ENCODE measurements around the gene TACC3. TPM values are rescaled to one million over a fixed set of nuclear protein-coding genes. Genes with fewer than 3 reads are reported as not detected.
"Not testable (repeated sequence)": the region's sequence is repeated elsewhere in the genome, so short reads cannot be mapped to it uniquely, and the experiment has no call there.

The TACC3 gene
- total RNA-seq, 1 donor from 2014 or later, result 42.2 TPM

GRCh38 chr4:1690698-1691097 is 30.6 kb upstream of the TACC3 start:
- Mint-ChIP-seq H3K4me3 (ENCODE audit: unreplicated experiment) (peak overlapping the region; percentile 59), H3K36me3 (ENCODE audit: low read depth, unreplicated experiment) (peaks cover 15% of the 10 kb centered on the region), H3K27ac (ENCODE audit: unreplicated experiment) (no peak overlapping the region)

GRCh38 chr4:1691737-1692373 is 29.5 kb upstream of the TACC3 start:
- peaks cover 4% of the 10 kb centered on the region for H3K27me3 Mint-ChIP-seq (ENCODE audit: unreplicated experiment)
- H3K36me3 Mint-ChIP-seq (ENCODE audit: low read depth, unreplicated experiment), result peaks cover 15% of the 10 kb centered on the region
- H3K4me3 Mint-ChIP-seq (ENCODE audit: unreplicated experiment), result no peak overlapping the region
- no peak for TF ChIP-seq CTCF (IDR thresholded peaks at IDR 0.05; ENCODE audit: unreplicated experiment)
- H3K4me1 Mint-ChIP-seq (ENCODE audit: unreplicated experiment), result no peaks in the 10 kb centered on the region
- no peak overlapping the region for H3K27ac Mint-ChIP-seq (ENCODE audit: unreplicated experiment)
- no peak for DNase-seq (ENCODE audit: low spot score)
- H3K9me3 Mint-ChIP-seq (ENCODE audit: unreplicated experiment), result no peaks in the 10 kb centered on the region

More at GRCh38 chr4:1690698-1691097, 30.6 kb upstream of the TACC3 start:
- no peak for DNase-seq (ENCODE audit: low spot score)
- Mint-ChIP-seq H3K9me3 (ENCODE audit: unreplicated experiment) (no peaks in the 10 kb centered on the region), H3K4me1 (ENCODE audit: unreplicated experiment) (no peaks in the 10 kb centered on the region), H3K27me3 (ENCODE audit: unreplicated experiment) (peaks cover 4% of the 10 kb centered on the region)
- TF ChIP-seq CTCF (IDR thresholded peaks at IDR 0.05; ENCODE audit: unreplicated experiment), result no peak

GRCh38 chr4:1693131-1693896 is 28.0 kb upstream of the TACC3 start:
- Mint-ChIP-seq H3K4me1 (ENCODE audit: unreplicated experiment) (no peaks in the 10 kb centered on the region), H3K27me3 (ENCODE audit: unreplicated experiment) (peaks cover 4% of the 10 kb centered on the region), H3K4me3 (ENCODE audit: unreplicated experiment) (no peak overlapping the region), H3K36me3 (ENCODE audit: low read depth, unreplicated experiment) (peaks cover 15% of the 10 kb centered on the region), H3K9me3 (ENCODE audit: unreplicated experiment) (no peaks in the 10 kb centered on the region), H3K27ac (ENCODE audit: unreplicated experiment) (no peak overlapping the region)
- peak; percentile 85 for TF ChIP-seq CTCF (IDR thresholded peaks at IDR 0.05; ENCODE audit: unreplicated experiment)
- peak; percentile 71 for DNase-seq (ENCODE audit: low spot score)

- no peak overlapping the region for H3K4me3 Mint-ChIP-seq (ENCODE audit: unreplicated experiment)
- TF ChIP-seq CTCF (IDR thresholded peaks at IDR 0.05; ENCODE audit: unreplicated experiment), result no peak
- no peaks in the 10 kb centered on the region for H3K9me3 Mint-ChIP-seq (ENCODE audit: unreplicated experiment)
- DNase-seq (ENCODE audit: low spot score), result no peak
- no peaks in the 10 kb centered on the region for H3K27me3 Mint-ChIP-seq (ENCODE audit: unreplicated experiment)
- peaks cover 16% of the 10 kb centered on the region for H3K36me3 Mint-ChIP-seq (ENCODE audit: low read depth, unreplicated experiment)
- H3K4me1 Mint-ChIP-seq (ENCODE audit: unreplicated experiment), result no peaks in the 10 kb centered on the region
- no peak overlapping the region for H3K27ac Mint-ChIP-seq (ENCODE audit: unreplicated experiment)
Observed at GRCh38 chr4:1695913-1696312, 25.4 kb upstream of the TACC3 start.

- not testable (repeated sequence) for DNase-seq (ENCODE audit: low spot score); H3K27ac Mint-ChIP-seq (ENCODE audit: unreplicated experiment); H3K4me3 Mint-ChIP-seq (ENCODE audit: unreplicated experiment); H3K4me1 Mint-ChIP-seq (ENCODE audit: unreplicated experiment); H3K27me3 Mint-ChIP-seq (ENCODE audit: unreplicated experiment); H3K9me3 Mint-ChIP-seq (ENCODE audit: unreplicated experiment)
- H3K36me3 Mint-ChIP-seq (ENCODE audit: low read depth, unreplicated experiment), result peaks cover 12% of the 10 kb centered on the region
Observed at GRCh38 chr4:1701671-1702070, 19.6 kb upstream of the TACC3 start.
